WTC11 (cell line): ENCODE data around the gene ANXA2. TPM values are rescaled to one million over a fixed set of nuclear protein-coding genes. Genes with fewer than 3 reads are reported as not detected.

ENCODE experiments used
- ATAC-seq: fragments of 200-7000 bp; cut with Tn5 transposase; 2 replicates; pipeline ENCODE4 v1.10.0; 2021; ENCODE audit warnings: mild to moderate bottlenecking, moderate library complexity
- CTCF ChIA-PET: fragments of 300-600 bp; sonication (Branson Sonifier 250); formaldehyde crosslinking; loops from one replicate; lab custom pipeline; 2021; ENCODE audit warnings: antibody characterized with exemption; lab: Charles Lee
- POLR2A ChIA-PET: fragments of 350-600 bp; sonication (Branson Sonifier 250); formaldehyde crosslinking; loops from one replicate; lab custom pipeline; 2021; ENCODE audit warnings: antibody characterized with exemption; lab: Charles Lee
- DNase-seq: peaks from one replicate; pipeline ENCODE4 v3.0.0; 2021; ENCODE audit warnings: low spot score
- H3K27ac Mint-ChIP-seq: 2 replicates; pipeline ENCODE4 v1.8.0; 2021; ENCODE audit warnings: mixed read lengths
- H3K27me3 Mint-ChIP-seq: 2 replicates; pipeline ENCODE4 v1.8.0; 2021; ENCODE audit warnings: low read depth, mild to moderate bottlenecking, moderate library complexity, mixed read lengths
- H3K36me3 Mint-ChIP-seq: 2 replicates; pipeline ENCODE4 v1.8.0; 2021; ENCODE audit warnings: mixed read lengths
- H3K4me1 Mint-ChIP-seq: 2 replicates; pipeline ENCODE4 v1.8.0; 2022; ENCODE audit warnings: mixed read lengths
- H3K4me3 Mint-ChIP-seq: 2 replicates; pipeline ENCODE4 v1.8.0; 2021; ENCODE audit warnings: mild to moderate bottlenecking, moderate library complexity, mixed read lengths
- H3K9me3 Mint-ChIP-seq: 2 replicates; pipeline ENCODE4 v1.8.0; 2021; ENCODE audit warnings: mixed read lengths
- ARID4B ChIP-seq: sonication (generic); formaldehyde crosslinking; IDR thresholded peaks from 2 replicates; pipeline ENCODE4 v1.8.0; 2023; ENCODE audit warnings: missing genetic modification reagents, mild to moderate bottlenecking, borderline replicate concordance
- CDX4 ChIP-seq: fragments of 250-450 bp; sonication (Bioruptor Pico); IDR thresholded peaks from 2 replicates; pipeline ENCODE4 v1.9.0; 2021; ENCODE audit warnings: moderate library complexity, mild to moderate bottlenecking, inconsistent platforms, borderline replicate concordance
- E2F5 ChIP-seq: sonication (generic); formaldehyde crosslinking; IDR thresholded peaks from 2 replicates; pipeline ENCODE4 v1.8.1; 2022; ENCODE audit warnings: mild to moderate bottlenecking, moderate library complexity, missing genetic modification reagents
- ETV6 ChIP-seq: sonication (generic); formaldehyde crosslinking; IDR thresholded peaks from 2 replicates; pipeline ENCODE4 v1.8.1; 2022; ENCODE audit warnings: mild to moderate bottlenecking, missing genetic modification reagents
- GRHL2 ChIP-seq: fragments of 250-450 bp; sonication (Bioruptor Pico); IDR thresholded peaks from 2 replicates; pipeline ENCODE4 v1.8.0; 2022; ENCODE audit warnings: mild to moderate bottlenecking, moderate library complexity; ENCODE audit not compliant: insufficient replicate concordance, severe bottlenecking
- HMGXB4 ChIP-seq: sonication (generic); formaldehyde crosslinking; IDR thresholded peaks from 2 replicates; pipeline ENCODE4 v1.8.1; 2023; ENCODE audit warnings: mild to moderate bottlenecking, moderate library complexity, missing genetic modification reagents
- IRF1 ChIP-seq: sonication (generic); formaldehyde crosslinking; IDR thresholded peaks from 2 replicates; pipeline ENCODE4 v1.8.0; 2023; ENCODE audit warnings: missing genetic modification reagents
- MLX ChIP-seq: sonication (generic); formaldehyde crosslinking; IDR thresholded peaks from 2 replicates; pipeline ENCODE4 v1.8.1; 2023; ENCODE audit warnings: mild to moderate bottlenecking, missing genetic modification reagents, moderate library complexity
- NR3C1 ChIP-seq: sonication (generic); formaldehyde crosslinking; conservative IDR thresholded peaks from 2 replicates; pipeline ENCODE4 v1.8.1; 2023; ENCODE audit warnings: low read depth, mild to moderate bottlenecking, missing genetic modification reagents
- PREB ChIP-seq: sonication (generic); formaldehyde crosslinking; IDR thresholded peaks from 2 replicates; pipeline ENCODE4 v1.8.1; 2022; ENCODE audit warnings: mild to moderate bottlenecking, missing genetic modification reagents, moderate library complexity, borderline replicate concordance
- RORB ChIP-seq: fragments of 250-450 bp; sonication (Bioruptor Pico); IDR thresholded peaks from 2 replicates; pipeline ENCODE4 v1.9.0; 2021; ENCODE audit warnings: mild to moderate bottlenecking
- SP1 ChIP-seq: sonication (generic); formaldehyde crosslinking; conservative IDR thresholded peaks from 2 replicates; pipeline ENCODE4 v1.8.1; 2022; ENCODE audit warnings: missing genetic modification reagents
- ZBTB43 ChIP-seq: sonication (generic); formaldehyde crosslinking; IDR thresholded peaks from 2 replicates; pipeline ENCODE4 v1.8.1; 2023; ENCODE audit warnings: mild to moderate bottlenecking, missing genetic modification reagents
- ZMAT4 ChIP-seq: fragments of 250-450 bp; sonication (Bioruptor Pico); IDR thresholded peaks from 2 replicates; pipeline ENCODE4 v1.9.0; 2021; ENCODE audit warnings: mild to moderate bottlenecking
- ZNF232 ChIP-seq: sonication (generic); formaldehyde crosslinking; IDR thresholded peaks from 2 replicates; pipeline ENCODE4 v1.8.0; 2022; ENCODE audit warnings: mild to moderate bottlenecking, missing genetic modification reagents
- ZNF263 ChIP-seq: sonication (generic); formaldehyde crosslinking; IDR thresholded peaks from 2 replicates; pipeline ENCODE4 v1.8.1; 2022; ENCODE audit warnings: low read depth, mild to moderate bottlenecking, moderate library complexity, missing genetic modification reagents
- total RNA-seq: library from RNA; stranded (reverse); gene quantifications from 3 replicates; pipeline ENCODE4 v1.2.3, GENCODE V29; 2021

Gene ANXA2
- total RNA-seq, 1 experiment from 2014 or later = 152 TPM

- ATAC-seq = no peak
- POLR2A ChIA-PET = no interaction called here
Observed at GRCh38 chr15:60358935-60359682, 38.7 kb downstream of the ANXA2 start.

More at GRCh38 chr15:60358935-60359682, 38.7 kb downstream of the ANXA2 start:
- no peak for DNase-seq
- no peaks in the 10 kb centered on the region for H3K9me3 Mint-ChIP-seq
- TF ChIP-seq MLX (CRISPR knock-in tag) = no peak
- no peak for TF ChIP-seq HMGXB4
- no peak for TF ChIP-seq RORB (CRISPR knock-in tag)
- no peak for TF ChIP-seq E2F5
- no peak for TF ChIP-seq ZBTB43
- TF ChIP-seq PREB (CRISPR knock-in tag) = no peak
- TF ChIP-seq ARID4B (CRISPR knock-in tag) = no peak
- TF ChIP-seq ETV6 (CRISPR knock-in tag) = no peak
- no peak for TF ChIP-seq ZMAT4
- TF ChIP-seq SP1 (CRISPR knock-in tag) = no peak
- no peak for TF ChIP-seq CDX4
- no peak for TF ChIP-seq ZNF263 (CRISPR knock-in tag)
- TF ChIP-seq ZNF232 (CRISPR knock-in tag) = no peak
- no peak for TF ChIP-seq GRHL2
- no peak for TF ChIP-seq NR3C1
- no peak for TF ChIP-seq IRF1
- TF ChIP-seq, all 79 proteins: peak for 0
- peak overlapping the region; percentile 22; the same call in 1 of the 2 replicates for H3K27ac Mint-ChIP-seq
- H3K36me3 Mint-ChIP-seq = peaks cover 14% of the 10 kb centered on the region
- CTCF ChIA-PET = interaction anchor here (0.6 to 2.9 kb wide), 11 partner anchors 14 to 726 kb away, joined by 3 to 27 read pairs (median 5); no protein-coding TSS in a partner anchor
- no peaks in the 10 kb centered on the region for H3K27me3 Mint-ChIP-seq
- no peak overlapping the region for H3K4me3 Mint-ChIP-seq
- H3K4me1 Mint-ChIP-seq = 0 out of 2 replicates have a peak, but pooled peaks cover 3% of the 10 kb centered on the region
